Transverse colon (tissue), 4 donors: ENCODE results near the gene FANK1. TPM values are rescaled to one million over a fixed set of nuclear protein-coding genes. Genes with fewer than 3 reads are reported as not detected.

Experiments
- DNase-seq: peaks from one replicate; pipeline ENCODE4 v3.0.0-alpha.2; 2019
- H3K27ac ChIP-seq, 4 donors: fragments of 200-600 bp; sonication (generic); 2 replicates each; pipeline ENCODE4 v1.5.1; 2016 to 2018; ENCODE audit warnings: inconsistent platforms in 4 of 4
- H3K27me3 ChIP-seq: fragments of 200-600 bp; sonication (generic); 2 replicates; pipeline ENCODE4 v1.5.1; 2017; ENCODE audit warnings: inconsistent platforms
- H3K36me3 ChIP-seq, 4 donors: fragments of 200-600 bp; sonication (generic); 2 replicates each; pipeline ENCODE4 v1.5.1; 2017 to 2019; ENCODE audit warnings: inconsistent platforms in 4 of 4
- H3K4me1 ChIP-seq, 4 donors: fragments of 200-600 bp; sonication (generic); 2 replicates each; pipeline ENCODE4 v1.5.1; 2017 to 2020; ENCODE audit warnings: inconsistent platforms in 4 of 4
- H3K4me3 ChIP-seq, 4 donors: fragments of 200-600 bp; sonication (generic); 1 replicate in 1 of 4; 2 replicates in 3 of 4; pipeline versions ENCODE4 v1.5.1 to v1.6.1; 2017 to 2019; ENCODE audit warnings: inconsistent platforms in 4 of 4
- H3K9me3 ChIP-seq, 2 donors: fragments of 200-600 bp; sonication (generic); 2 replicates each; pipeline ENCODE4 v1.5.1; 2017 to 2019; ENCODE audit warnings: inconsistent platforms in 2 of 2
- CTCF ChIP-seq, 5 experiments: fragments of 200-600 bp in 3 of 5; fragments of 450-650 bp in 2 of 5; sonication (generic) in 3 of 5; IDR thresholded peaks; 1 replicate in 2 of 5; 2 replicates in 3 of 5; pipeline ENCODE4 v1.5.1; 2016 to 2017; ENCODE audit warnings: antibody characterized with exemption in 5 of 5, inconsistent platforms in 3 of 5, mild to moderate bottlenecking in 2 of 5, moderate library complexity in 1 of 5
- EP300 ChIP-seq: sonication (generic); formaldehyde crosslinking; IDR thresholded peaks from one replicate; pipeline ENCODE4 v1.6.1; 2017; ENCODE audit warnings: antibody characterized with exemption, low read depth
- POLR2A ChIP-seq: fragments of 450-650 bp; IDR thresholded peaks from one replicate; pipeline ENCODE4 v1.6.1; 2016; ENCODE audit warnings: antibody characterized with exemption, mild to moderate bottlenecking, moderate library complexity
- POLR2AphosphoS5 ChIP-seq, 3 donors: sonication (generic); formaldehyde crosslinking; IDR thresholded peaks; one replicate each; pipeline ENCODE4 v1.6.1; 2016; ENCODE audit warnings: antibody characterized with exemption in 3 of 3
- WGBS, 2 donors: methylation state at CpG; one replicate each; pipeline ENCODE4 v1.1.5; 2018; ENCODE audit warnings: low coverage in 1 of 2; 5-methylcytosine and 5-hydroxymethylcytosine counted together
- in situ Hi-C, 4 donors: fragments of 200-750 bp; cut with MboI; loops; one replicate each; pipeline versions ENCODE4 v1.15.0 to v1.15.1; 2017; ENCODE audit warnings: low sequenced_read_pairs in 3 of 4, low pct_ligation_motif_present in 1 of 4, low pct_unique_long_range_greater_than_20kb in 1 of 4
- intact Hi-C: fragments of 100-400 bp; cut with DNase I; formaldehyde crosslinking; loops from one replicate; pipeline ENCODE4 v1.15.1; 2023; ENCODE audit warnings: low total_unique reads
- total RNA-seq, 4 donors: library from RNA; depleted of rRNA; stranded (reverse); fragments of >200 nt; gene quantifications; one replicate each; pipeline ENCODE4 v1.1.0, GENCODE V29; 2016

FANK1 gene
- total RNA-seq, 4 donors from 2014 or later, result 3.4 to 7.5 (median 5.7) TPM

GRCh38 chr10:125995726-125996304, 99.5 kb downstream of the FANK1 start:
- WGBS, 2 donors, result 87 to 95% methylated on average over 5 to 9 of the region's 9 CpGs
- intact Hi-C loops, result no loop called here

GRCh38 chr10:125997586-125997985, 101.2 kb downstream of the FANK1 start:
- intact Hi-C loops (no loop called here), in situ Hi-C loops (loop anchor here in 3 of 4 donors (25.0 kb wide), 2 partner anchors 390 to 765 kb away; partner anchors contain the start of gene ADAM12 (in 3 of the 3))
- H3K4me1 ChIP-seq, result no peaks in the 10 kb centered on the region
- DNase-seq, result no peak
- H3K9me3 ChIP-seq, result no peaks in the 10 kb centered on the region
- TF ChIP-seq POLR2A (no peak), EP300 (no peak), CTCF (IDR thresholded peaks at IDR 0.05) (no peak), POLR2AphosphoS5 (IDR thresholded peaks at IDR 0.05) (no peak)
- no peak overlapping the region for H3K27ac ChIP-seq
- WGBS, 2 donors, result 75 to 90% methylated on average over 2 to 12 of the region's 12 CpGs
- no peaks in the 10 kb centered on the region for H3K36me3 ChIP-seq
- H3K4me3 ChIP-seq, result no peak overlapping the region
- H3K27me3 ChIP-seq, result no peaks in the 10 kb centered on the region

More at GRCh38 chr10:125995726-125996304, 99.5 kb downstream of the FANK1 start:
- no peak for DNase-seq
- TF ChIP-seq EP300 (no peak), CTCF (IDR thresholded peaks at IDR 0.05) (no peak), POLR2A (no peak), POLR2AphosphoS5 (IDR thresholded peaks at IDR 0.05) (no peak)
- Histone ChIP-seq H3K4me1 (no peaks in the 10 kb centered on the region), H3K36me3 (no peaks in the 10 kb centered on the region), H3K27me3 (no peaks in the 10 kb centered on the region), H3K9me3 (no peaks in the 10 kb centered on the region), H3K27ac (no peak overlapping the region), H3K4me3 (no peak overlapping the region)
- in situ Hi-C loops, result loop anchor here in 3 of 4 donors (25.0 kb wide), 2 partner anchors 391 to 766 kb away; partner anchors contain the start of gene ADAM12 (in 3 of the 3)

DNA sequence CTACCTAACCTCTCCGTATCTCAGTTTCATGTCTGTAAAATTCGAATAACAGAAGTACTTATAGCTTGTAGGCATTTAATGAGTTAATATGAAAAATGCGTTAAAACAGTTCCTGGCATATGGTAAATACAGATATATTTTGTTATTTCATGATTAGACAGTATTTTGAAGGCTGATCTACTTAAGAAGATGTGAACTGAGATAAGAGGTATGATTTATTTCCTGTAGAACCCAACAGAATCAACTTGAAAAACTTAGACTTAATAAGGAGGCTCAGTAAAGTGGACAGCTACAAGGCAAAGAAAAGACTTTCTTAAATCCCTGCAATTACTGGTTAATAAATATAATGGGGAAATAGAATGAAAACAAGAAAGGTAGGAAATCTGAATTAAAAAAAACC, 103.3 kb downstream of the FANK1 start:
- Histone ChIP-seq H3K4me3 (no peak overlapping the region), H3K9me3 (no peaks in the 10 kb centered on the region), H3K4me1 (no peaks in the 10 kb centered on the region), H3K27ac (no peak overlapping the region), H3K36me3 (no peaks in the 10 kb centered on the region), H3K27me3 (no peaks in the 10 kb centered on the region)
- in situ Hi-C loops, result loop anchor here in 3 of 4 donors (25.0 kb wide), 2 partner anchors 388 to 763 kb away; partner anchors contain the start of gene ADAM12 (in 3 of the 3)
- DNase-seq, result no peak
- 75 to 81% methylated on average over 3 of the region's 3 CpGs for WGBS, 2 donors
- no peak for TF ChIP-seq CTCF (IDR thresholded peaks at IDR 0.05)
- TF ChIP-seq POLR2A, result no peak
- no peak for TF ChIP-seq POLR2AphosphoS5 (IDR thresholded peaks at IDR 0.05)
- intact Hi-C loops, result no loop called here

GRCh38 chr10:126001576-126001975, 105.2 kb downstream of the FANK1 start:
- intact Hi-C loops (no loop called here), in situ Hi-C loops (no loop called here)
- Histone ChIP-seq H3K4me3 (no peak overlapping the region), H3K27me3 (no peaks in the 10 kb centered on the region), H3K27ac (no peak overlapping the region), H3K36me3 (no peaks in the 10 kb centered on the region), H3K4me1 (no peaks in the 10 kb centered on the region), H3K9me3 (no peaks in the 10 kb centered on the region)
- WGBS, 2 donors, result 58% methylated on average over 2 of the region's 2 CpGs; no CpG with 5 or more reads in 1 of the 2 donors
- no peak for DNase-seq
- no peak for TF ChIP-seq CTCF (IDR thresholded peaks at IDR 0.05)
- TF ChIP-seq POLR2A, result no peak
- no peak for TF ChIP-seq EP300
- TF ChIP-seq POLR2AphosphoS5 (IDR thresholded peaks at IDR 0.05), result no peak
